PFSK-1 (cell line): ENCODE results near the gene C3orf52.

Experiments used
- FOXP2 ChIP-seq: optimal IDR thresholded peaks from 2 replicates; pipeline ENCODE3; 2011; ENCODE audit warnings: borderline replicate concordance, control low read depth, inconsistent platforms; ENCODE audit not compliant: insufficient read depth; ENCODE audit errors: extremely low read length, extremely low read depth
- POLR2AphosphoS5 ChIP-seq: IDR thresholded peaks from 2 replicates; pipeline ENCODE4 v1.6.1; 2012; ENCODE audit warnings: low read depth, mild to moderate bottlenecking, control low read depth, low read length, moderate library complexity
- SIN3A ChIP-seq: IDR thresholded peaks from 2 replicates; pipeline ENCODE4 v1.6.1; 2012; ENCODE audit warnings: mild to moderate bottlenecking, low read length, moderate library complexity, borderline replicate concordance; ENCODE audit not compliant: insufficient read depth
- TAF1 ChIP-seq: IDR thresholded peaks from 2 replicates; pipeline ENCODE4 v1.6.1; 2012; ENCODE audit warnings: low read length, control low read depth, borderline replicate concordance; ENCODE audit not compliant: insufficient read depth
- TF ChIP-seq, protein P1 (sequence below), 2 experiments: IDR thresholded peaks; 2 replicates each; pipeline versions ENCODE4 v1.6.1 to v1.8.0; 2011 to 2012; ENCODE audit warnings: low read depth in 2 of 2, low read length in 2 of 2, control low read depth in 1 of 2, inconsistent platforms in 1 of 2, mild to moderate bottlenecking in 1 of 2, moderate library complexity in 1 of 2; ENCODE audit not compliant: insufficient read depth in 1 of 2

C3orf52 gene

DNA sequence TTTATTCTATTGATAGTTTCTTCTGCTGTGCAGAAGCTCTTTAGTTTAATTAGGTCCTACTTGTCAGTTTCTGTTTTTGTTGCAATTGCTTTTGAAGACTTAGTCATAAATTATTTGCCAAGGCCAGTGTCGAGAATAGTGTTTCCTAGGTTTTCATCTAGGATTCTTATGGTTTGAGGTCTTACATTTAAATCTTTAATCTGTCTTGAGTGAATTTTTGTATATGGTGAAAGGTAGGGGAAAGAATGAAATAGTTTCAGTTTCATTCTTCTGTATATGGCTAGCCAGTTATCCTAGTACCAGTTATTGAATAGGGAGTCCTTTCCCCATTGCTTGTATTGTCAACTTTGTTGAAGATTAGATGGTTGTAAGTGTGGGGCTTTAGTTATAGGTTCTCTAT is 57.5 kb downstream of the C3orf52 start:
- TF ChIP-seq POLR2AphosphoS5: no peak
- no peak for TF ChIP-seq SIN3A
- TF ChIP-seq, protein P1, sequence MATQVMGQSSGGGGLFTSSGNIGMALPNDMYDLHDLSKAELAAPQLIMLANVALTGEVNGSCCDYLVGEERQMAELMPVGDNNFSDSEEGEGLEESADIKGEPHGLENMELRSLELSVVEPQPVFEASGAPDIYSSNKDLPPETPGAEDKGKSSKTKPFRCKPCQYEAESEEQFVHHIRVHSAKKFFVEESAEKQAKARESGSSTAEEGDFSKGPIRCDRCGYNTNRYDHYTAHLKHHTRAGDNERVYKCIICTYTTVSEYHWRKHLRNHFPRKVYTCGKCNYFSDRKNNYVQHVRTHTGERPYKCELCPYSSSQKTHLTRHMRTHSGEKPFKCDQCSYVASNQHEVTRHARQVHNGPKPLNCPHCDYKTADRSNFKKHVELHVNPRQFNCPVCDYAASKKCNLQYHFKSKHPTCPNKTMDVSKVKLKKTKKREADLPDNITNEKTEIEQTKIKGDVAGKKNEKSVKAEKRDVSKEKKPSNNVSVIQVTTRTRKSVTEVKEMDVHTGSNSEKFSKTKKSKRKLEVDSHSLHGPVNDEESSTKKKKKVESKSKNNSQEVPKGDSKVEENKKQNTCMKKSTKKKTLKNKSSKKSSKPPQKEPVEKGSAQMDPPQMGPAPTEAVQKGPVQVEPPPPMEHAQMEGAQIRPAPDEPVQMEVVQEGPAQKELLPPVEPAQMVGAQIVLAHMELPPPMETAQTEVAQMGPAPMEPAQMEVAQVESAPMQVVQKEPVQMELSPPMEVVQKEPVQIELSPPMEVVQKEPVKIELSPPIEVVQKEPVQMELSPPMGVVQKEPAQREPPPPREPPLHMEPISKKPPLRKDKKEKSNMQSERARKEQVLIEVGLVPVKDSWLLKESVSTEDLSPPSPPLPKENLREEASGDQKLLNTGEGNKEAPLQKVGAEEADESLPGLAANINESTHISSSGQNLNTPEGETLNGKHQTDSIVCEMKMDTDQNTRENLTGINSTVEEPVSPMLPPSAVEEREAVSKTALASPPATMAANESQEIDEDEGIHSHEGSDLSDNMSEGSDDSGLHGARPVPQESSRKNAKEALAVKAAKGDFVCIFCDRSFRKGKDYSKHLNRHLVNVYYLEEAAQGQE (IDR thresholded peaks at IDR 0.05; ENCODE audit: insufficient read depth in 1 of 2, low read depth in 2 of 2, low read length in 2 of 2): no peak
- no peak for TF ChIP-seq FOXP2
- no peak for TF ChIP-seq TAF1

DNA sequence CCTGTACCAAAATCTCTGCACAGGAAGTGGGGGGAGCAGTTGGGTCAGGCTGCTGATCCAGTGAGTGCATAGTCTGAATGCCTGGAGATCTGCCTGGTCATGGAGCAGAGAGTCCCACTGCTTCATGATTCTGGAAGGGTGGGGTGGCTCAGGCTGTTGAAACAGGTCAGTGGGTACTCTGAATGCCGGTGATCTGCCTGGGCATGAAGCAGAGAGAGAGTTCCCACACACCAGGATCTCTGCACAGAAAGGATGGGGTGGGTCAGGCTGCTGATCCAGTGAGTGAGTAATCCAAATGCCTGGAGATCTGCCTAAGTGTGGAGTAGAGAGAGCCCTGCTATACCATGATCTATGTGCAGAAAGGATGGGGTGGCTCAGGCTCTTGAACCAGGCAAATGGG is 62.9 kb downstream of the C3orf52 start:
- TF ChIP-seq POLR2AphosphoS5: no peak
- no peak for TF ChIP-seq SIN3A
- no peak for TF ChIP-seq FOXP2
- TF ChIP-seq TAF1: no peak
- TF ChIP-seq, protein P1 (IDR thresholded peaks at IDR 0.05; ENCODE audit: insufficient read depth in 1 of 2, low read depth in 2 of 2, low read length in 2 of 2): no peak

DNA sequence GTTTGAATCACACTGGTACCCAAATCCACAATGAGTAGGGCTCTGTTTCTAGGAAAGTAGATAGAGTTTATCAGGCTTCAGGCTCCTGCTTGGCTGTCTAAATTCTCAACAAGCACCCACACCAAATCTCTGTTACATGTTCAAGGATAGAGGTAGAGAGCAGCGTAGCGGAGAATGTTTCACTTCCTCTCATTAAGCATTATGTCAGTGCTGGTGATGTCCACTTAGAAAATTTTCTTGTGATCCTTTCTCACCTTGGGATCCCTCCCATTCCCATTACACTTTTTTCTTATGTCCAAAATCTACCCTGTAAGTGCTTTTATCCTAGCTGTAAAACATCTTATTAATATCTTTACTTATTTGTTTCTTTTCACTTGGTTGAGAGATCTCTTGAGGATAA is 81.6 kb downstream of the C3orf52 start:
- TF ChIP-seq, protein P1 (IDR thresholded peaks at IDR 0.05; ENCODE audit: insufficient read depth in 1 of 2, low read depth in 2 of 2, low read length in 2 of 2): no peak
